ENCODE measurements around the gene ZNF724.
A peak's percentile ranks its signal among the peaks of the same experiment; 100 is the strongest.
"Not testable (repeated sequence)": the region's sequence is repeated elsewhere in the genome, so short reads cannot be mapped to it uniquely, and the experiment has no call there.

ZNF724 gene

GRCh38 chr19:23249911-23250649 is at the start of gene ZNF724:
Gene ZNF724 (minus strand): TSS chr19:23250394. CDS start chr19:23250242, 152 bp downstream.
- DNase-seq: peak; percentile 95

GRCh38 chr19:23294141-23294540 is 43.9 kb upstream of the ZNF724 start:
- DNase-seq: no peak

GRCh38 chr19:23289966-23290365 is 39.8 kb upstream of the ZNF724 start:
- not testable (repeated sequence) for DNase-seq

GRCh38 chr19:23287620-23288019 is 37.4 kb upstream of the ZNF724 start:
- DNase-seq: no peak

- no peak for DNase-seq
Observed at GRCh38 chr19:23286477-23286876, 36.3 kb upstream of the ZNF724 start.

GRCh38 chr19:23285948-23286347 is 35.8 kb upstream of the ZNF724 start:
- DNase-seq: no peak

- not testable (repeated sequence) for DNase-seq
Observed at GRCh38 chr19:23285326-23285725, 35.1 kb upstream of the ZNF724 start.

- no peak for DNase-seq
Observed at GRCh38 chr19:23283925-23284324, 33.7 kb upstream of the ZNF724 start.

- DNase-seq: no peak
Observed at GRCh38 chr19:23281663-23282276, 31.6 kb upstream of the ZNF724 start.

- DNase-seq: not testable (repeated sequence)
Observed at GRCh38 chr19:23278118-23278517, 27.9 kb upstream of the ZNF724 start.

GRCh38 chr19:23273590-23274412 is 23.6 kb upstream of the ZNF724 start:
- DNase-seq: peak; percentile 88

GRCh38 chr19:23273022-23273589 is 22.9 kb upstream of the ZNF724 start:
- no peak for DNase-seq

- no peak for DNase-seq
Observed at GRCh38 chr19:23263870-23264590, 13.8 kb upstream of the ZNF724 start.

- no peak for DNase-seq
Observed at GRCh38 chr19:23263396-23263795, 13.2 kb upstream of the ZNF724 start.

GRCh38 chr19:23262920-23263319 is 12.7 kb upstream of the ZNF724 start:
- DNase-seq: no peak

GRCh38 chr19:23261496-23262020 is 11.4 kb upstream of the ZNF724 start:
- no peak for DNase-seq

GRCh38 chr19:23260956-23261355 is 10.8 kb upstream of the ZNF724 start:
- DNase-seq: no peak

- DNase-seq: no peak
Observed at GRCh38 chr19:23259961-23260360, 9.8 kb upstream of the ZNF724 start.

- DNase-seq: no peak
Observed at GRCh38 chr19:23255700-23256099, 5.5 kb upstream of the ZNF724 start.

GRCh38 chr19:23254141-23254910 is 4.1 kb upstream of the ZNF724 start:
- peak; percentile 36 for DNase-seq

- not testable (repeated sequence) for DNase-seq
Observed at GRCh38 chr19:23253256-23253655, 3.1 kb upstream of the ZNF724 start.

GRCh38 chr19:23241419-23241818 is 8.8 kb downstream of the ZNF724 start:
- no peak for DNase-seq

Data from NCI-H774 (cell line).